ENCODE measurements around the gene SEPTIN10.

SEPTIN10 gene

GRCh38 chr2:109530712-109531111 is 83.1 kb downstream of the SEPTIN10 start:
- ATAC-seq (ENCODE audit: low read depth): no peak
- no peak for DNase-seq (ENCODE audit: low spot score)
- Histone ChIP-seq H3K4me3 (ENCODE audit: severe bottlenecking) (no peak overlapping the region), H3K9me3 (ENCODE audit: severe bottlenecking) (no peaks in the 10 kb centered on the region), H3K27me3 (ENCODE audit: insufficient read depth, poor library complexity, severe bottlenecking) (no peaks in the 10 kb centered on the region), H3K36me3 (ENCODE audit: low read depth) (no peaks in the 10 kb centered on the region), H3K27ac (ENCODE audit: poor library complexity, severe bottlenecking) (no peak overlapping the region), H3K4me1 (ENCODE audit: insufficient read depth, poor library complexity, severe bottlenecking) (no peaks in the 10 kb centered on the region)
- no peak for TF ChIP-seq CTCF (IDR thresholded peaks at IDR 0.05; ENCODE audit: poor library complexity, severe bottlenecking)

- no peaks in the 10 kb centered on the region for H3K4me1 ChIP-seq (ENCODE audit: insufficient read depth, poor library complexity, severe bottlenecking)
- H3K4me3 ChIP-seq (ENCODE audit: severe bottlenecking): no peak overlapping the region
- no peaks in the 10 kb centered on the region for H3K9me3 ChIP-seq (ENCODE audit: severe bottlenecking)
- no peak for ATAC-seq (ENCODE audit: low read depth)
- no peak for TF ChIP-seq CTCF (IDR thresholded peaks at IDR 0.05; ENCODE audit: poor library complexity, severe bottlenecking)
- H3K27ac ChIP-seq (ENCODE audit: poor library complexity, severe bottlenecking): no peak overlapping the region
- no peaks in the 10 kb centered on the region for H3K36me3 ChIP-seq (ENCODE audit: low read depth)
- no peak for DNase-seq (ENCODE audit: low spot score)
- no peaks in the 10 kb centered on the region for H3K27me3 ChIP-seq (ENCODE audit: insufficient read depth, poor library complexity, severe bottlenecking)
Measured at GRCh38 chr2:109529532-109530449, 84.0 kb downstream of the SEPTIN10 start.

DNA sequence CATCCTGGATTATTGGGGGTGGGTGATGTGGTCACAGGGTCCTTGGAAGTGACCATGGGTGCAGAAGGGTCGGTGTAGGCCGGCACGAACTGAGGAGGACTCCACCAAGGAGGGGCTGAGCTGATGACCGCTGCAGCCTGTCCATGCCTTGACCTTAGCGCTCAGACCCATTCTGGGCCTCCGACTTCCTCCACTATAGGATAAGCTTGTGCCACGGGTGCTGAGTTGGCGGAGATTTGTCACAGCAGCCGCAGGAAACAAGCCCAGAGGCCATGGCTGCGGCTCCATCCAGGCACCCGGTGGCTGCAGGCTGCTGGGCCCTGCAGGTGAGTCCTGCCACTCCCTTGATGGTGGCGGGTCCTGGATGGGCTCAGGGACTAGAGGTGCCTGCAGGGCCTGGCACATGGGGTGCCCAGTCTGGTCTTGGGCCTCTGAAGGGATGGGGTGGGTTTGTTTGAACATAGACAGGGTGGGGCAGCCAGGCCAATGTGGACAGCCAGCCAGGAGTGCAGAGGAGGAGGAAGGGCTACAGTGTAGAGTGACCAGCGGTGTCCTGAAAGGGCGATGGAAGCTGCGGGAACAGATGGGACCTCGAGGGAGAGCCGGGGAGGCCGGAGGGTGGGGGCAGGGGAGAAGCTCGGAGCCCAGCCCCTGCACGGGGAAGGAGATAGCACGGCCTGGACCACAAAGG is 84.8 kb downstream of the SEPTIN10 start:
- no peak for TF ChIP-seq CTCF (IDR thresholded peaks at IDR 0.05; ENCODE audit: poor library complexity, severe bottlenecking)
- no peaks in the 10 kb centered on the region for H3K36me3 ChIP-seq (ENCODE audit: low read depth)
- H3K27me3 ChIP-seq (ENCODE audit: insufficient read depth, poor library complexity, severe bottlenecking): no peaks in the 10 kb centered on the region
- H3K27ac ChIP-seq (ENCODE audit: poor library complexity, severe bottlenecking): no peak overlapping the region
- DNase-seq (ENCODE audit: low spot score) (no peak), ATAC-seq (ENCODE audit: low read depth) (no peak)
- no peak overlapping the region for H3K4me3 ChIP-seq (ENCODE audit: severe bottlenecking)
- no peaks in the 10 kb centered on the region for H3K4me1 ChIP-seq (ENCODE audit: insufficient read depth, poor library complexity, severe bottlenecking)
- H3K9me3 ChIP-seq (ENCODE audit: severe bottlenecking): no peaks in the 10 kb centered on the region

DNA sequence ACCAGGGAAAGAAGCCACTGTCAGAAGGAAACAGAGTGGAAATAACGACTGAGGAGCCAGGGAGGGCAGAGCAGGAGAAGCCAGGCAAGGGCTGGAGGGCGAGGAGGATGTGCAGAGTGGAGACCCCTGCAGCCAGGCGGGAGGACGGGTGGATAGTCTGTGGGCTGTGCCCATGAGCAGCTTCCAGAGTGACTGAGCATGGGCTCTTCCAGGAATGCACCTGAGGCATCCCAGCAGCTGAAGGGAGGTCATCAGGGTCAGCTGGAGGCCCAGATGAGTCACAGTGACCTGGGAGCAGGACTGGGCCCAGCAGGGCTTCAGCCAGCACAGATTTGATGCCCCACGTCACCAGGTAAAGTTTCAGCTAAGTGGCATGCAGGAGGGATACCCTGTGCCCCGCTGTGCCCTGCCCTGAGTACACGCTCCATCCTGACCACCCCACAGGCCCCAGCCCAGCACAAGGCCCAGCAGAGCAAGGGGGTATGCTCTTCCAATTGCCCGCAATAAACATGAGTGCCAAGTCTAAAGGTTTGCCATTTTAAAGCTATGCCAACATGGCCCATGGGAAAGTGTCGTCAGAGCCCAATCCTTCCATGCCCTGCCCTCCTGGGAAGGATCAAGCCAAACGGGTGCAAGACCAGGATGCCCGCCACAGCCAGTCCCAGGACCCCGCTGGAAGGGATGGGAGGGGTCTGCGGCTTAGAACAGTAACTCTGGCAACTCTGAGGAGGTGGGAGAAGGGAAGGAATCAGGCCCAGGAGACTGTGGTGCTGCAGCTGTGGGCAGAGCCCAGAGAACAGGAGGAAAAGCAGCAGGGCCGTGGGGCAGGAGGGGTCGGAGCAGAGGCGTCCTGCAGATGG is 85.7 kb downstream of the SEPTIN10 start:
- Histone ChIP-seq H3K36me3 (ENCODE audit: low read depth) (no peaks in the 10 kb centered on the region), H3K27me3 (ENCODE audit: insufficient read depth, poor library complexity, severe bottlenecking) (no peaks in the 10 kb centered on the region), H3K9me3 (ENCODE audit: severe bottlenecking) (no peaks in the 10 kb centered on the region), H3K27ac (ENCODE audit: poor library complexity, severe bottlenecking) (no peak overlapping the region), H3K4me1 (ENCODE audit: insufficient read depth, poor library complexity, severe bottlenecking) (no peaks in the 10 kb centered on the region), H3K4me3 (ENCODE audit: severe bottlenecking) (no peak overlapping the region)
- no peak for ATAC-seq (ENCODE audit: low read depth)
- DNase-seq (ENCODE audit: low spot score): peak; percentile 45
- no peak for TF ChIP-seq CTCF (IDR thresholded peaks at IDR 0.05; ENCODE audit: poor library complexity, severe bottlenecking)

All from RWPE2 (cell line).